Smooth muscle cell (in vitro differentiated cells): ENCODE measurements around the gene GPR180. TPM values are rescaled to one million over a fixed set of nuclear protein-coding genes. Genes with fewer than 3 reads are reported as not detected.

ENCODE experiments used
- DNase-seq: peaks from one replicate; lab custom pipeline; 2025; ENCODE audit not compliant: unreplicated experiment; lab: John Stamatoyannopoulos, UW
- H2AFZ ChIP-seq: fragments of 200-600 bp; sonication (generic); 2 replicates; pipeline ENCODE4 v1.6.0; 2016; ENCODE audit warnings: antibody characterized with exemption, low read depth, mild to moderate bottlenecking
- H3F3A ChIP-seq: fragments of 200-600 bp; sonication (generic); 2 replicates; pipeline ENCODE4 v1.6.0; 2017; ENCODE audit warnings: antibody characterized with exemption, low read depth
- H3K27ac ChIP-seq: fragments of 200-600 bp; sonication (generic); 2 replicates; pipeline ENCODE4 v1.5.1; 2016; ENCODE audit warnings: low read depth, mild to moderate bottlenecking
- H3K27me3 ChIP-seq: fragments of 200-600 bp; sonication (generic); 2 replicates; pipeline ENCODE4 v1.6.1; 2016; ENCODE audit warnings: low read depth, mild to moderate bottlenecking
- H3K36me3 ChIP-seq: fragments of 200-600 bp; sonication (generic); 2 replicates; pipeline ENCODE4 v1.5.1; 2016; ENCODE audit warnings: low read depth
- H3K4me1 ChIP-seq: fragments of 200-600 bp; sonication (generic); 2 replicates; pipeline ENCODE4 v1.5.1; 2016; ENCODE audit warnings: low read depth
- H3K4me2 ChIP-seq: fragments of 200-600 bp; sonication (generic); 2 replicates; pipeline ENCODE4 v1.6.0; 2016; ENCODE audit warnings: mild to moderate bottlenecking
- H3K4me3 ChIP-seq: fragments of 200-600 bp; sonication (generic); 2 replicates; pipeline ENCODE4 v1.5.1; 2016; ENCODE audit warnings: mild to moderate bottlenecking
- H3K79me2 ChIP-seq: fragments of 200-600 bp; sonication (generic); 2 replicates; pipeline ENCODE4 v1.6.0; 2016; ENCODE audit warnings: low read depth, mild to moderate bottlenecking
- H3K9ac ChIP-seq: fragments of 200-600 bp; sonication (generic); 2 replicates; pipeline ENCODE4 v1.6.0; 2016; ENCODE audit warnings: low read depth
- H3K9me3 ChIP-seq: fragments of 200-600 bp; sonication (generic); replicated peaks from 2 replicates; pipeline ENCODE4 v1.5.1; 2016; ENCODE audit warnings: low read depth
- H4K20me1 ChIP-seq: fragments of 200-600 bp; sonication (generic); 2 replicates; pipeline ENCODE4 v1.6.0; 2016; ENCODE audit warnings: low read depth
- WGBS: methylation state at CpG from one replicate; pipeline ENCODE4 v1.1.7; 2016; ENCODE audit warnings: low lambda C conversion rate; 5-methylcytosine and 5-hydroxymethylcytosine counted together
- polyA plus RNA-seq: library from polyadenylated mRNA; unstranded; fragments of >200 nt; fragmentation: Nextera tagmentation; extraction: Ambion mirVana; gene quantifications from 2 replicates; pipeline ENCODE4 v1.2.1, GENCODE V29; 2016
- total RNA-seq: library from RNA; depleted of rRNA; stranded (reverse); fragments of >200 nt; gene quantifications from 2 replicates; pipeline ENCODE4 v1.2.3, GENCODE V29; 2014
- TF ChIP-seq, protein P1 (sequence below): fragments of 200-600 bp; sonication (generic); IDR thresholded peaks from 2 replicates; pipeline ENCODE4 v1.5.1; 2017; ENCODE audit warnings: borderline replicate concordance, mild to moderate bottlenecking, antibody characterized with exemption; ENCODE audit not compliant: insufficient read depth, poor library complexity, severe bottlenecking

Gene GPR180
- total and polyA plus RNA-seq, 2 experiments from 2014 or later, result 10.8 to 25.0 TPM

DNA sequence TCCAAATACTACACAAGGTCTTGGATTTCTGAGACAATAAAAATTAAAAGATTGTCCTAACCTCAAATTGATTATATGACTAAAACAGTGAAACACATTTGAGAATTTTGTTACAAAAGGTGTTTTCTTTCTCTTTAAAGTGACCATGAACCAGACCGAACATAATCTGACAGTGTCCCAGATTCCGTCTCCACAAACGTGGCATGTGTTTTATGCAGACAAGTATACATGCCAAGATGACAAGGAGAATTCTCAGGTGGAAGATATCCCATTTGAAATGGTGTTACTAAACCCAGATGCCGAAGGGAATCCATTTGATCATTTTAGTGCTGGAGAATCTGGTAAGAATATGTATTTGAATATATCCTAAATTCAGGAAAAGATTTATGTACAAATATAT lies 10.4 kb downstream of the GPR180 start:
- no peaks in the 10 kb centered on the region for H3K9me3 ChIP-seq
- no peaks in the 10 kb centered on the region for H3K27me3 ChIP-seq
- no peaks in the 10 kb centered on the region for H3F3A ChIP-seq
- H4K20me1 ChIP-seq, result peaks cover 84% of the 10 kb centered on the region
- no peak for DNase-seq
- peaks cover 13% of the 10 kb centered on the region for H3K36me3 ChIP-seq
- no peak overlapping the region for H3K27ac ChIP-seq
- H3K4me2 ChIP-seq, result no peak overlapping the region
- WGBS, result 97% methylated on average over 4 of the region's 4 CpGs
- TF ChIP-seq, protein P1, sequence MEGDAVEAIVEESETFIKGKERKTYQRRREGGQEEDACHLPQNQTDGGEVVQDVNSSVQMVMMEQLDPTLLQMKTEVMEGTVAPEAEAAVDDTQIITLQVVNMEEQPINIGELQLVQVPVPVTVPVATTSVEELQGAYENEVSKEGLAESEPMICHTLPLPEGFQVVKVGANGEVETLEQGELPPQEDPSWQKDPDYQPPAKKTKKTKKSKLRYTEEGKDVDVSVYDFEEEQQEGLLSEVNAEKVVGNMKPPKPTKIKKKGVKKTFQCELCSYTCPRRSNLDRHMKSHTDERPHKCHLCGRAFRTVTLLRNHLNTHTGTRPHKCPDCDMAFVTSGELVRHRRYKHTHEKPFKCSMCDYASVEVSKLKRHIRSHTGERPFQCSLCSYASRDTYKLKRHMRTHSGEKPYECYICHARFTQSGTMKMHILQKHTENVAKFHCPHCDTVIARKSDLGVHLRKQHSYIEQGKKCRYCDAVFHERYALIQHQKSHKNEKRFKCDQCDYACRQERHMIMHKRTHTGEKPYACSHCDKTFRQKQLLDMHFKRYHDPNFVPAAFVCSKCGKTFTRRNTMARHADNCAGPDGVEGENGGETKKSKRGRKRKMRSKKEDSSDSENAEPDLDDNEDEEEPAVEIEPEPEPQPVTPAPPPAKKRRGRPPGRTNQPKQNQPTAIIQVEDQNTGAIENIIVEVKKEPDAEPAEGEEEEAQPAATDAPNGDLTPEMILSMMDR, result no peak
- H2AFZ ChIP-seq, result no peak overlapping the region
- H3K79me2 ChIP-seq, result peaks cover 54% of the 10 kb centered on the region
- H3K4me3 ChIP-seq, result no peak overlapping the region
- no peaks in the 10 kb centered on the region for H3K4me1 ChIP-seq
- H3K9ac ChIP-seq, result no peak overlapping the region

DNA sequence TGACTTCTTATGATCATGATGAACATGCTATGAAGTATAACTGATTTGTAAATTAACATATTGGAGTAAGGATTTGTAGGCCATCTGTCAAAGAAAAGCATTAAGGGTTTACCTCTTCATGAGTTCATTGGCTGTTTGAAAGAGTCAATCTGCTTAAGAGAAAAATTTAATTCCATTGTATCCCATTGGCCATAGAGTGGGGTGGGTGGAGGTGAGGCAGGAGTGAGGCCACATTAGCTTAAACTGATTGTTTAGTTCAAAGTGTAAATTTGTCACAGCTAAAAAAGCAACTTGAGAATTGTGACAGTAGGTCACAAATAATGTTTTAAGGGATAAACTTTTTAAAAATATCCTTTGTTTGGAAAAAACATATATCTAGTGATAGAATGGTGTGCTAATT lies 11.4 kb downstream of the GPR180 start:
- Histone ChIP-seq H4K20me1 (peaks cover 84% of the 10 kb centered on the region), H2AFZ (no peak overlapping the region), H3K4me2 (no peak overlapping the region), H3K9ac (no peak overlapping the region), H3K9me3 (no peaks in the 10 kb centered on the region), H3F3A (no peaks in the 10 kb centered on the region), H3K27ac (no peak overlapping the region), H3K4me3 (no peak overlapping the region), H3K36me3 (peaks cover 12% of the 10 kb centered on the region), H3K27me3 (no peaks in the 10 kb centered on the region), H3K4me1 (no peaks in the 10 kb centered on the region), H3K79me2 (peaks cover 46% of the 10 kb centered on the region)
- TF ChIP-seq, protein P1, result no peak
- DNase-seq, result no peak

DNA sequence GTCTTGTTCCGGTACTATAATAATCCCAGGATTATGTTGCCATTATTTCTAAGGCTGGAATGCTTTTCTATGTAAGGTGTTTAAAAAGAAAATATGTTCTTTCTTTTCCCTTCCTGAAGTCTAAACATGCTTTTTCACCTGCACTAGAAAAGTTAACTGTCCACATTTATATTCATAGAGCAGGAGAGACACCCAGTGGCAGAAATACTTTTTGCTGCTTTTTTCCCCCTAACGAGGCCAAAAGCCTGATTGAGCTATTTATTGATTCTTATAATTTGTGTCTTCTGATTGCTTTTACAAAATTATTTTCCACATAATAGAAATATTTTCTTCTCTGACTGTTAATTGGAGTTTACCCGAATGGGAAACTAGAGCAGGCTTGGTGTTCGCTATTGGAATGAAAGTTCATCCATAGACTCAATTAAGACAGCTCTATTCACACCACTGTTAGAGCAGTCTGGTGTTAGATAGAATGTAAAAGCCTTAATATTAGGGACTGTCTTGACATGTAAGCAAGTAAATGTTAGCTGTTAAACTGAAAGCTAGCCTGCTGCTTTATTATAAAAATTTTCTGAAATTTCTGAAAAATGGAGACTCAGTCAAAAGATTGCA lies 15.8 kb downstream of the GPR180 start:
- DNase-seq, result no peak
- Histone ChIP-seq H2AFZ (no peak overlapping the region), H3K27ac (no peak overlapping the region), H3K9ac (no peak overlapping the region), H4K20me1 (peaks cover 87% of the 10 kb centered on the region), H3K9me3 (no peaks in the 10 kb centered on the region), H3K27me3 (no peaks in the 10 kb centered on the region), H3K4me3 (no peak overlapping the region), H3F3A (no peaks in the 10 kb centered on the region), H3K4me2 (no peak overlapping the region), H3K36me3 (peaks cover 26% of the 10 kb centered on the region), H3K79me2 (peaks cover 15% of the 10 kb centered on the region), H3K4me1 (no peaks in the 10 kb centered on the region)
- WGBS, result 86% methylated on average over 4 of the region's 4 CpGs
- TF ChIP-seq, protein P1, result peak; percentile 51

DNA sequence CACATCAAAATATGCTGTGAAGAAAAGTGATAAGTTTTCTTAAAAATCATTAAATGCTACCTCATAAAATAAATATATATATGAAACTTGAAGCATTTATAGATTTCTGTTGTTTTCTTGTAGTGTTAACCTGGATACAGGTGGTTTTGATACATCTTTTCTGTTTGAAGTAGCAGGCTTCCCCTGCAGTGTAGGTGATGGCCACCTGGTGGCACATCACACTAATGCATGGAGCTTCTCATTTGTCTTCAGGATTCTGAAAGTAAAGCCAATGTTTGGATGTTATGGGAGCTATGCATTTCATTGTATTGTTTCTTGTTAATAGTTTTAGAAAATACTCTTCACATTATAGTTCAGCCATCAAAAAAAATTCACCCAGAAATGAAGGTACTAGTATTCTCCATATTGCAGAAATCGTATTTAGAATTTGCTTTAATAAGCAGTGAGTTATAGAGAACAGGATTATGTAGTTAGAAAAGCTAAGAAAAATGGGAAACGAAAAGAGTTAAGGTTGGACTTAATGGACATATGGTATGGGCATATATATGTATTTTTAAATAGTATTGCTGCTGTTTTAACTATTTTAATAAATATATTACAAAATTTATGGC lies 18.7 kb downstream of the GPR180 start:
- Histone ChIP-seq H3K9ac (no peak overlapping the region), H3K27ac (no peak overlapping the region), H3K4me1 (no peaks in the 10 kb centered on the region), H3K79me2 (peaks cover 5% of the 10 kb centered on the region), H2AFZ (no peak overlapping the region), H3K4me3 (no peak overlapping the region), H3K9me3 (no peaks in the 10 kb centered on the region), H3K36me3 (peaks cover 20% of the 10 kb centered on the region), H3K27me3 (no peaks in the 10 kb centered on the region), H3K4me2 (no peak overlapping the region), H4K20me1 (peaks cover 61% of the 10 kb centered on the region), H3F3A (no peaks in the 10 kb centered on the region)
- TF ChIP-seq, protein P1, result peak; percentile 55
- 85% methylated on average over 2 of the region's 2 CpGs for WGBS
- no peak for DNase-seq
